ENCODE measurements around the gene ZNRD2.

Gene ZNRD2

DNA sequence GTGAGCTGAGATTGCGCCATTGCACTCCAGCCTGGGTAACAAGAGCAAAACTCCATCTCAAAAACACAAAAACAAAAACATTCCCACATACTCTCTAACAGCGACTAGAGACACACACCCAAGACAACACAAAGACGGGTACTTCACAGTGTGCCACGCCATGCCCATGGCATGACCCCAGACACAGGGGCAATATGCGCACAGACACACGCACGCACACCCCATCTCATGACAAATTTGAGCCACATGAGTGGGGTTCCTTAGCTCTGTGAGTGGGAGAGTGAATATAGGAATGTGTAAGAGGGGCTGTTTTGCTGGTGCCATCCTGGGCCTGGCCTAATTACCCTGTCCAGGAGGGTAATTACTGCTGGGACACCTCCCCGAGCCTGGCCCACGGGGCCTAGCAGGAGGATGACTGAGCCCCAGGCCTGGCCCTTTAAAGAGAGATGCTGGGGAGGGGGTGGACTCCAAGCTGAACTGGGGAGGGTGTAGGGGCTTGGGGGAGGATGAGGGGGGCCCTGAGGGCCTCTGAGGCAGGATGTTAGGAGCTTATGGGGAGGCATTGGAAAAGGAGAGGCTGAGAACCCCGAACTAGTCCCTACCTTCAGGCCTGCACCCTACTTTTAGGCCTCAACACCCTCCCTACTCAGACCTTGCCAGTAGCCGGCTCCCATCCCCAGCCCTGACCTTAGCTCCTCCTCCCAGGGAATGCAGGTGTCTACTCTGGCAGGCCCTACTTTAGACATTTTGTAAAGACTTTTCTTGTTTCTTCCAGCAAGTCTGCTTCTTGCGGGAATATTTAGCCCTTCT, 13.6 kb upstream of the ZNRD2 start:
- peak; percentile 24 for DNase-seq

DNA sequence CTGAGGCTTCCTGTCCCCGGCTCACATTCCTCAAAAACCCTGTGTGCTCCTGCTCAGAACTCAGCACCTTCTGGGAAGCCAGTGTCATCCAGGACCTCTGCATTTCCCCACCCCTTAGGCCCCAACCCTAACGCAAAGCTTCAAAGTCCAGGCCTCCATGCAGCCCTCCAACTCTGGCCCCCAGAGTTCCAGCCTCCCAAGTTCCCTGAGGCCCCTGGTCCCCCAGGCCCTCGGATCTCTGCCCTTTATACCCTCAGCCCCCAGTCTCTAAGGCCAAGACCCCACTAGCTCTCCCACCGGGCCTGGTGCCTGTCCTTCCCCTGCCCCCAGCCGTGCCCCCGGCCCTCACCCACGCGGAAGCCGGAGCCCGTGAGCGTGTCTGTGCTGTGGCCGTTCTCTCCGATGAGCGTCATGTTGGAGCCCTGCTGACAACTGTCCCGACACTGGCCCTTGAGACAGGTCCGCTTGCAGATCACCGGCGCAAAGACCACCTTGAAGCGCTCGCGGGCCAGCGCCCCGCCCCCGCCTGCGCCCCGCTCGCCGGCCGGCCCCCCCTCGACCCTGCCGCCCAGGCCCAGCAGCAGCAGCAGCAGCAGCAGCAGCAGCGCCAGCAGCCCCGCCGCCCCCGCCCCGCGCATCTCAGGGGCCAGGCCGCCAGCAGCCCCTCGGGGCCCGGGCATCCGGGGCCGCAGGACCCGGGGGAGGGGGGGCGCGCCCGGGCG, 12.8 kb upstream of the ZNRD2 start:
- DNase-seq = peak; percentile 40

DNA sequence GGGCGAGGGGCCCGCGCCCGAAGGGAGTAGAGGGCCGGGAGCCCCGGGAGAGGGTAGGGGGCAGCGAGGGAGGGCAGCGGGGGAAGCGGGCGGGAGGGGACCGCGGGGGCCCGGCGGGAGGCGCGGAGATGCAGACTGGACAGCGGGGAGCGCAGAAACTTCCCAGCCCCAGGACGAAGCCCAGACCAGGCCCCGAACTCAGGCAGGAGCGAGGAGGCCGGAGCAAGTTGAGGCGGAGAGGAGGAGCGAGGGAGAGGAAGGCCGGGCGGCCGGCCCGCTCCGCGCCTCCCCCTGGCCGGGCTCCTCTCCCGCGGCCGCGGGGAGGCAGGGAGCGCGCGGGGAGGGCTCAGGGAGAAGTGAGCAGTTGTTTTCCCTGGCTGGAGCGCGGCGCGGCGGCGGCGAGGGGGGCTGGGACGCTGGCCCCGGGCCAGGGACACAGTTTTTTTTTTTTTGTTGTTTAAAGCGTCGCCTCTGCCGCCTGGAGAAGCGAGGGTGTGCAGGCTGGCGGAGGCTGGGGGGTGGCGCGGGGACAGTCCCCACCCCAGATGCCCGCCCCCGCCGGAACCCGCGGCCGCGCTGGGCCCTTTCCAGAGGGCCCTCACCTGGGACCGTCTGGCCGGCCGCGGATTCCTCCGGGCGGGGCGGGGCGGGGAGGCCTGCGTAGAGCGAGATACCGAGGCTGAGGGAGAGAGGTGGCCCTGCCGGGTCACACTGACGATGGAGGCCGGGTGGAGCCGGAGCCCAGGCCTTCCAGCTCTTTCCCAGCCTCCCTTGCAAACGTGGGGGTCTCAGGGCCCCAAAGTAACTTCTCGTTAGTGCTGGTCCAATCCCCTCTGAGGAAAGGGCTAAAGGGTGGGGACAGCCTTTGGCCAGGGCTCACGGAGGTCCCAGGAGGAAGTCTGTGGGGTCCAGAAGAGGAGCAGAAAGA, 12.0 kb upstream of the ZNRD2 start, which contains the start of gene LTBP3:
Gene LTBP3, minus strand, starts transcription at position 358 of the 928 bp plus-strand sequence. CDS start 400 bp downstream, outside the sequence.
- DNase-seq = peak; percentile 62

DNA sequence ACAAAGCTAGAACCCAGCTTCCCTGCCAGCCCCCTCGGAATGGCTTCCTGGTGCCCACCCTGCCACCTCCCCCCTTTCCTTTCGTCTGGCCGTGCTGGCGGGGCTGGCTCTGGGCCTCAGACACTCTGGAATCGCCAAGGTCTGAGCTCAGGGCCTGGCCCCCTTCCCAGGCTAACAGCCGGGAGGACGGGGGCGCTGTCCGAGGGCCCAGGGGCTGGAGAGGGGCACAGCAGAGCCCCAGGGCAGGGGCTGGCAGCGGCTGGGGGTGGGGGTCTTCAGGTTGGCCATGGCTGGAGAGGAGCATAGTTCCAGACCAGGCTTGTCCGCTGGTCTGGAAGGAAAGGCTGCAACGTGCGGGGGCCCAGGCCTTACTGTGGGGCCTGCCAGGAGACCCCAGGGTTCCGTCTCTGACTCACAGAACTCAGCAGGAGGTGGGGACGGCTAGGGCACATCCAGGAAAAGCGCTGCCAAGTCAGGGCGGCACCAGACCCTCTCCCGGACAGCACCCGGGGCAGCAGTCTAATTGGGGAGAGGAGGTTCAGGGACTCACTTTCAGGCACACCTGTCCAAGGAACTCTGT, 11.3 kb upstream of the ZNRD2 start:
- DNase-seq = no peak

DNA sequence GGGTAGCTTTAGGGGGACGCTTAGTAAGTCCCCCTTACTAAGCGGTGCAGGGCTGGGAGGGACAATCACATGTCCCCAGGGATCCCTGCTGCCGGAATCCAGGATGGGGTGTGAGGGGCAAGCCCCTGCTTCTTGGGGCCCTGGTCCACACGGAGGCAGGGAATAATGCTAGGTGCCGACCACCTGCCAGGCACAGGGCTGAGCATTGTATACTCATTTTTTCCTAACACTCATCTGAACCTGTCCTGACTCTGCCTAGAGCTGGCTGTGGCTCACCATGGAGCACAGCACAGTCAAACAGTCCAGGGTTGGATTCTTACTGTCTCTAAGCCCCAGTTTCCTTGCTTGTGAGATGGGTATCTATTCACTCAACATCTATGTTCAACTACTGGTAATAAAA, 10.7 kb upstream of the ZNRD2 start:
- no peak for DNase-seq

DNA sequence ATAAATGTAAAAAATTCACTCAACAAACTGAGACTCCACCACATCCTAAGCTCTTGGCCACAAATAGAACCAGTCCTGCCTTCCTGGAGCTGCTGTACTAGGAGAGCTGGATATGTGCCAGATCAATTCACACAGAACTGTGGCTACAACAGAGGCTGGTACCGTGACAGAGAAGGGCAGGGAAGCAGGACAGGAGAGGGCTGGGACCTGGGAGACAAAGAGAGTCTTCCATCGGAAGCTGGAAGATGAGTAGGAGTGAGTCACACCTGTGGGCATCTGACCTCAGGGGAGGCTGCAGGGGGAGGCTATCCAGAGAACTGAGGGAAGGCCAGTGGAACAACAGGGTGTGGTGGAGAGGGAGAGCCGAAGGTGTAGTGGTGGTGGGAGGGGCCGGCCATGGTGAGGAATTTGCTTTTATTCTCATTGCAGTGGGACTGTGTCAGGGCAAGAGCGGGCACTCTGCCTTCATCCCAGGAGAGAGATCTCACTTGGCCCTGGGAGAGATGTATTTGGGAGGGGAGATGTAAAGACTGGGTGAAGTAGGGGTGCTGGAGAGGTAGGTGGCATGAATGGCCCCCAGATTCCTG, 10.2 kb upstream of the ZNRD2 start:
- no peak for DNase-seq

DNA sequence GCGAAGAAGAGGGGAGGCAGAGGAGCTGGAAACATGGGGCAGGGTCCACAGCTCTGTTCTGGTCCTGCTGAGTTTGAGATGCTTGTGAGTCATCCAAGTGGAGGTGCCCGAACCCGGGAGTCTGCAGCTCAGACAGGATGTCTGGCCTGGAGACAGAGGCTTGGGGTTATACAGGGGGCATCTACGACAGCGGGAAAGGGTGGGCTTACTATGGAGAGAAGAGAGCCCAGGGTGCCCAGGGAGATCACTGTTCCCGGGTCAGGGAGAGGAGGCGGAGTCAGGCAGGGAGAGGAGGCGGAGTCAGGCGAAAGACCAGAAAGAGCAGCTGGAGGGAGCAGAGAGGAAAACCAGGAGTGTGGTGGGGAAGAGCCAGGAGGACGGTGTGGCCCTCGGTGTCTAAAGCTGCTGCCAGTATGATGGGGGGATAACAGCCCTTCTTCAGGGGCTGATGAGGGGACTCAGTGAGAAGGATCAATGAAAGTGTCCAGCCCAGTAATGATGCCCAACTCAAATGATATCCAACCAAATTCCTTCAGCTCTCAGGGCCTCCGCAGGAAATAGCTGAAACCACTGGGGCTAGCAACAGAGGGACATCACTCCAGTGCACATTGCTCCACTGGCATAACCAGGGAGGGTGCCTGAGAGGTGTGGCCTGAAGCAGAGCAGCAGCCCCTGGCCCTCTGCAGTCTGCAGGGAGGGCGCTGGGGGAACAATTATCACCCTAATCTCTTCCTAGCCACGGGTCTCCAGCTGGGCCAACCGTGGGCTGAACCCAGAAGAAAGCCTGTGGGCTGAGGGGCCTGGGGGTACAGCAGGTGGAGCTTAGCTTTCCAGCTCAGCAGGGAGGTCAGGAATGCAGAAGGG, 9.5 kb upstream of the ZNRD2 start:
- DNase-seq = peak; percentile 38

DNA sequence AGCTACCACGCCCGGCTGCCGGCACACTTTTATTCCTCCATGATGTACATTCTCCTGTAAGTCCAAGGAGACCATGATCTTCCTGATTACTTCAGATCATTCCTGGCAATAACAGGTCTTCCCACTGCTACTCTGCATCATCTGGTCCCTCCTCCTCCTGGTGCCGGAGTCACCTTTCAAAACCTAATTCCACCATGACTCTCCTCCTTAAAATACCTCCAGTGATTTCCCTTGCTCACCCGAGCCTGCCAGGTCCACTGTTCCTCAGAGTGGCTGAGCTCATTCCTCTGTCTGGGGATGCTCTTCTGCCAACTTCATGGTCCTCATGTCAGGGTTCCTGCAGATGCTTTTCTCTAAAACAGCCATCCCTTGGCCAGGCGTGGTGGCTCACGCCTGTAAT, 8.3 kb upstream of the ZNRD2 start:
- DNase-seq = no peak

DNA sequence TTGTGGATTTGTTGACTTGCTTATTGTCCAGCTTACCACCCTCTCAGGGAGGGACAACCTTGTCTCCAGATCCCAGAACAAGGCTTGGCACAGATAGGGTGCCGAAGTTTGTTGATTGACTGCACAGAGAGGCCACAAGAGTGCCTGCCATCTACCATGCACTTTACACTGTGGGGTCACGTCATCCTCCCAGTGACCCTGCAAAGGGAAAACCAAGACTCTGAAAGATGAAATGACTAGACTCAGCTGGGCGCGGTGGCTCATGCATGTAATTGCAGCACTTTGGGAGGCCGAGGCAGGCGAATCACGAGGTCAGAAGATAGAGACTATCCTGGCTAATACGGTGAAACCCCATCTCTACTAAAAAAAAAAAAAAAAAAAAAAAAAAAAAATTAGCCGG, 7.5 kb upstream of the ZNRD2 start:
- DNase-seq = no peak

DNA sequence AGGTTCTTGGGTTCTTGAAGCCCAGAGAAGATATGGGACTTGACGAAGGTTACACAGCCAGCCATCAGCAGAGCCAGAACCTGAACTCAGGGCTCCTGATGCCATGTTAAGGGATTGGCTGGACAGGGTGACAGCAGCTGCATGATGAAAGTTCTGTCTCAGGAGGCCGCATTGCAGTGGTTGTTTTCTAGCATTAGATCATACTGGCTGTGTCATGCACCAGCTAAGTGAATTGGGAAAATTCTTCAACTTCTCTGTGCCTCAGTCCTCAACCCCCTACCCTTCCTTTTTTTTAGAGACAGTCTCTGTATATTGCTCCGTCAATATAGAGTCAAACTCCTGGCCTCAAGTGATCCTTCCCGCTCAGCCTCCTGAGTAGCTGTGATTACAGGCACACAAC, 6.7 kb upstream of the ZNRD2 start:
- DNase-seq = no peak

DNA sequence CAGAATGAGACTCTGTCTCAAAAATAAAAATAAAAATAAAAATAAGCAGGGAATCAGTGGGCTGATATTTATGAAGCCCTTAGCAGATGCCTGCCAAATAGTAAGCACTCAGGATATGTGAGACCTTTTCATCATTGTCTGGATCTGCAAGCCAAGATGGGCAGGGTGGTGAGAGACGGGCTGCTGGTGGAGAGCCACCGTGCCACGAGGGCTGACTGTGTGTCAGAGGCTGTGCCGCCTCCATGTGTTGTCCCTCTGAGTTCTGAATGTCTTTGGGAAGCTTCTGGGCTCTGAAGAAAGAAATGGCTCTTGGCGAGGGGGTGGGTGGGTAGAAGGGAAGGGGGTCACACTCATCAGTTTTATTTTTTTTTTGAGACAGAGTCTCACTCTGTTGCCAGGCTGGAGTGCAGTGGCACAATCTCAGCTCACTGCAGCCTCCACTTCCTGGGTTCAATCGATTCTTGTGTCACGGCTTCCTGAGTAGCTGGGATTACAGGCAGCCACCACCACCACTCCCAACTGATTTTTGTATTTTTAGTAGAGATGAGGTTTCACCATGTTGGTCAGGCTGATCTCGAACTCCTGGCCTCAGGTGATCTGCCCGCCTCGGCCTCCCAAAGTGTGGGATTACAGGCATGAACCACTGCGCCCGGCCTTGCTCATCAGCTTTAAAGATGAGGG, 5.3 kb upstream of the ZNRD2 start:
- peak; percentile 58 for DNase-seq

DNA sequence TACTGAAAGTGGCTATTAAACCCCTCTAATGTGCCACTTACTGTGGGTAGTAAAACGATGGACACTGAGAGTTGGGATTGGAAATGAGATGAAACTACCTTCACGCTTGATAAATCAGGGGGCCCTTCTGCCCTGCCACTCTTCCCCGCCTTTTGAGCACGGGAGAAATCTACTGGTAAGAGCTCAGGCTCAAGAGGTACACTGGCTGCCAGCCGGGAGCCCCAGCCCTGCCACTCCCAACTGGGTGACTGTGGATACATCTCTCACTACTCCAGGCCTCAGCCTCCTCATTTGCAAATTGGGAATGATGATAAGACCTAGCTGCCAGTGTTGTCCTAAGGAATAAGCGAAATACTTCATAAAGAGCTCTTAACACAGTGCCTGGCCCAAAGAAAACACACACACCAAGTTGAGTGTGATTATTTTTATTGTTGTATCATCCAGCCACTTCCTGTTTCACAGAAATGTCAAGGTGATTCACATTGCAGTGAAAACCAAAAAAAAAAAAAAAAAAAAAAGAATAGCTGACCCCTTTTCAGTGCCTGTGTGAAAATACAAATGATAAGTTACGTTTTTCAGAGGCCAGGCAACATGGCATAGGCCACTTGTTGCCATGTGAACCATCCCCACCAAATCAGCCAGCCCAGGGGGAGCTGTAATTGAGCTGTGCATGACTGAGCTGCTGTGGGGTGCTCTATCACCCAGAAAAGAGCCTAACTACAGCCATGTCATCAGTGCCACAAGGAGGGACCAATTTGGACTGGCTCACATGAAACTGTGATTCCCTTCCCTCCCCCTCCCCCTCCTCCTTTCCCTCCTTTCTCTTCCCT, 4.4 kb upstream of the ZNRD2 start:
- DNase-seq = peak; percentile 58

DNA sequence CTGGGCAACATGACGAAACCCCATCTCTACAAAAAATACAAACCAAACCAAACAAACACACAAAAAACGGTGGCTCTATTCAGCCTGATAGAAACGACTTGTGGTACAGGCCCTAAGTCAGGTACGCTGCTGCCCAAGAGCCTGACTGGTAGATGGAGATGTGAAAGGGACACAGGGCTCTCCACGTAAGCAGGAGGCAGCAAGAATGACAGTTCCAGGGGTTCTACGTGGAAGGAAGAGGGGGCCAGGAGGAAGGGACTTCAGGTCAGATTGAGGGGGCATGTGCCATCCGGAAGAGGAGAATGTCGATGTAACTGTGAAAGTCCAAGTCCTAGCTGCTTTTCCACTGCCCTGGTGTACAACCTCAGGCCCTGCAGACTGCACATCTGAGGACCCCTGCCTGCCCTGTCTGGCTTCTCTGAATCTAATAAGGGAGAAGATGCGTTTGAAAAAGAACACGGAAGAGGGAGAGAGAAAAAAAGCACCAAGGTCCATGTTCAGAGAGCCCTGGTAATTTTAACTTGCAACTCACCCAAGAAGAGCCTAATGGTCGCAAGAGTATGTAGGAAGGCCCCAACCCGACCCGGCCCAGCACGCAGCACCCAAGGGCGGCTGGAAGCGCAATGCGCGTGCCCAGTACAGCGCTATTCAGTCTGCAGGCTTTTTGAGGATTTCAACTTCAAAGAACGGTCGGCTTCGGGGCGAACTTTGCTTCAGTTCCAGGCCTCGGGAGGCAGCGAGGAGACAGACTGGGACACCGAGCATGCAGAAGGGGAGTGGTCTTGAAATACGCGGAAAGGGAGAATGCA, 909 bp upstream of the ZNRD2 start:
- no peak for DNase-seq

DNA sequence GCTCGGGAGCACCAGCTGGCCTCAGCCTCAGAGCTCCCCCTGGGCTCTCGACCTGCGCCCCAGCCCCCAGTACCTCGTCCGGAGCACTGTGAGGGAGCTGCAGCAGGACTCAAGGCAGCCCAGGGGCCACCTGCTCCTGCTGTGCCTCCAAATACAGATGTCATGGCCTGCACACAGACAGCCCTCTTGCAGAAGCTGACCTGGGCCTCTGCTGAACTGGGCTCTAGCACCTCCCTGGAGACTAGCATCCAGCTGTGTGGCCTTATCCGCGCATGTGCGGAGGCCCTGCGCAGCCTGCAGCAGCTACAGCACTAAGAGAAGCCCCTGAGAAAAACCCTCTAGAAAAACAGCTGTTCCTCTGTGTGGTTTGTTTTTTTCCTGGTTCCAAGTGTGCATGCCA, 1.1 kb downstream of the ZNRD2 start:
- no peak for DNase-seq

DNA sequence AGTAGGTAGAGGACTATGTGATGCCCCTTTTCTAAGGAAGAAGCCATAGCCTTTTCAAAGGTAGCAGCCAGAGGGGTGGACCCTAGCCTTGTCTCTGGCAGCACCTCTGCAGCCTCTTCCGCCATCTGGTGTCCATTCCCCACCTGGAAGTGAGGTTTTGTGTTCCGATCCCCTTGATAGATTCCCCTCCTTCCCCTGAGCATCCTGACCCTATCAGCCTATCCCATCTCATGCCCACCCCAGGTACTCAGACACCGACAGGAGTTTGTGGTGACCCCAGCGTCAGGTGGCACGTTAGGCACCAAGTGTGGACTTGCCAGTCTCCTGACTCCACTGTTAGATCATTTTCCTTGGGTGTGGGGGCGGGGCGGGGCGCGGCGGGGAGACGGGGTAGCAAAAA, 1.7 kb downstream of the ZNRD2 start:
- DNase-seq = peak; percentile 46

DNA sequence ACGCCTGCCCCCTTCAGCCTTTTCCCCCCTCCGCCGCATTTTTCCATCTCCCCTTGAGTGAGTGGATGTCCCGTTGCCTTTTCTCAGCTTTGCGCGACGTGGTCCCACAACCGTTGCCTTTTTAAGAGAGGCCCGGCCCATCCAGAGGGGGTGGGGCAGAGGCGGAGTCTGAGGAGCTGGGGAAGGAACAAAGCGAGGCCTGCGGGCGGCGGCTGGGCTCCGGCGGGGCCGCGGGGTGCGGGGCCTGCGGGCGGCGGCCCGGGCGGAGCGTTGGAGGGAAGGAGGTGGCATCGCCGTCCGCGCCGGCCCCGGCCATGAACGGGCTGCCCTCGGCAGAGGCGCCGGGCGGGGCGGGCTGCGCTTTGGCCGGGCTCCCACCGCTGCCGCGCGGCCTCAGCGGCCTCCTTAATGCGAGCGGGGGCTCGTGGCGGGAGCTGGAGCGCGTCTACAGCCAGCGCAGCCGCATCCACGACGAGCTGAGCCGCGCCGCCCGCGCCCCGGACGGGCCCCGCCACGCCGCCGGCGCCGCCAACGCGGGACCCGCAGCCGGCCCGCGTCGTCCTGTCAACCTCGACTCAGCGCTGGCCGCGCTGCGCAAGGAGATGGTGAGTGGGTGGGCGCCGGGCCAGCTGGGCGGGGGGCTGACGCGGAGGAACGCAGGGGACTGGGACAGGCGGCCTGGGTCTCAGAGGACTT, 2.2 kb downstream of the ZNRD2 start, which contains the start of gene FAM89B:
Gene FAM89B, plus strand, starts transcription at position 183 of the 696 bp plus-strand sequence. Its CDS starts 132 bp downstream, at position 315.
- DNase-seq = peak; percentile 96

DNA sequence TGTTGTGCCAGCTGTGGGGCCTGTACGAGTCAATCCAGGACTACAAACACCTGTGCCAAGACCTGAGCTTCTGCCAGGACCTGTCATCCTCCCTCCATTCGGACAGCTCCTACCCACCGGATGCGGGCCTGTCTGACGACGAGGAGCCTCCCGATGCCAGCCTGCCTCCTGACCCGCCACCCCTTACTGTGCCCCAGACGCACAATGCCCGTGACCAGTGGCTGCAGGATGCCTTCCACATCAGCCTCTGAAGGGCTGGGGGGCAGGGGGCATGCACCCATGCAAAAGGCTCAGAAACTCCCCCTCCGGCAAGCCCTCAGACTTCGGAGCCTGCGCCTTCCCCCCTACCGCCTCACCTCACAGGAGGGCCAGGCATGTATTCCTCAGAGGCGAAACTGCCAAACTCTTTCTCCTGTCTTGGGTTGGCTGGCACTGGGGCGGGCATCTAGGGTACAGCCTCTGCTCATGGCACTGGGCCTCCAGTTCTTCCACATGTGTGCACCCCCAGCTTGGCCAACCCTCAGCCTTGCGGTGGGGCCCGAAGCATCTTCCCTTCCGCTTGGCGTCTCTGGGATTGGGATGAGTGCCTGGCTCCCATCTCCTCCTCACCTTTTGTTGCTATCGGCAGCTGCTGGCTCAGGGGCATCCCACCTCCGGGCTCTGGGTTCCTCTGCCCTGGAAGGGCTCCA, 3.3 kb downstream of the ZNRD2 start:
- no peak for DNase-seq

Data from CD4-positive, alpha-beta T cell treated with Interleukin-6 for 4 hours (primary cell).